ENCODE measurements around the gene TXNDC16.
"Not testable (repeated sequence)": the region's sequence is repeated elsewhere in the genome, so short reads cannot be mapped to it uniquely, and the experiment has no call there.

The TXNDC16 gene, protein sequence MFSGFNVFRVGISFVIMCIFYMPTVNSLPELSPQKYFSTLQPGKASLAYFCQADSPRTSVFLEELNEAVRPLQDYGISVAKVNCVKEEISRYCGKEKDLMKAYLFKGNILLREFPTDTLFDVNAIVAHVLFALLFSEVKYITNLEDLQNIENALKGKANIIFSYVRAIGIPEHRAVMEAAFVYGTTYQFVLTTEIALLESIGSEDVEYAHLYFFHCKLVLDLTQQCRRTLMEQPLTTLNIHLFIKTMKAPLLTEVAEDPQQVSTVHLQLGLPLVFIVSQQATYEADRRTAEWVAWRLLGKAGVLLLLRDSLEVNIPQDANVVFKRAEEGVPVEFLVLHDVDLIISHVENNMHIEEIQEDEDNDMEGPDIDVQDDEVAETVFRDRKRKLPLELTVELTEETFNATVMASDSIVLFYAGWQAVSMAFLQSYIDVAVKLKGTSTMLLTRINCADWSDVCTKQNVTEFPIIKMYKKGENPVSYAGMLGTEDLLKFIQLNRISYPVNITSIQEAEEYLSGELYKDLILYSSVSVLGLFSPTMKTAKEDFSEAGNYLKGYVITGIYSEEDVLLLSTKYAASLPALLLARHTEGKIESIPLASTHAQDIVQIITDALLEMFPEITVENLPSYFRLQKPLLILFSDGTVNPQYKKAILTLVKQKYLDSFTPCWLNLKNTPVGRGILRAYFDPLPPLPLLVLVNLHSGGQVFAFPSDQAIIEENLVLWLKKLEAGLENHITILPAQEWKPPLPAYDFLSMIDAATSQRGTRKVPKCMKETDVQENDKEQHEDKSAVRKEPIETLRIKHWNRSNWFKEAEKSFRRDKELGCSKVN

DNA sequence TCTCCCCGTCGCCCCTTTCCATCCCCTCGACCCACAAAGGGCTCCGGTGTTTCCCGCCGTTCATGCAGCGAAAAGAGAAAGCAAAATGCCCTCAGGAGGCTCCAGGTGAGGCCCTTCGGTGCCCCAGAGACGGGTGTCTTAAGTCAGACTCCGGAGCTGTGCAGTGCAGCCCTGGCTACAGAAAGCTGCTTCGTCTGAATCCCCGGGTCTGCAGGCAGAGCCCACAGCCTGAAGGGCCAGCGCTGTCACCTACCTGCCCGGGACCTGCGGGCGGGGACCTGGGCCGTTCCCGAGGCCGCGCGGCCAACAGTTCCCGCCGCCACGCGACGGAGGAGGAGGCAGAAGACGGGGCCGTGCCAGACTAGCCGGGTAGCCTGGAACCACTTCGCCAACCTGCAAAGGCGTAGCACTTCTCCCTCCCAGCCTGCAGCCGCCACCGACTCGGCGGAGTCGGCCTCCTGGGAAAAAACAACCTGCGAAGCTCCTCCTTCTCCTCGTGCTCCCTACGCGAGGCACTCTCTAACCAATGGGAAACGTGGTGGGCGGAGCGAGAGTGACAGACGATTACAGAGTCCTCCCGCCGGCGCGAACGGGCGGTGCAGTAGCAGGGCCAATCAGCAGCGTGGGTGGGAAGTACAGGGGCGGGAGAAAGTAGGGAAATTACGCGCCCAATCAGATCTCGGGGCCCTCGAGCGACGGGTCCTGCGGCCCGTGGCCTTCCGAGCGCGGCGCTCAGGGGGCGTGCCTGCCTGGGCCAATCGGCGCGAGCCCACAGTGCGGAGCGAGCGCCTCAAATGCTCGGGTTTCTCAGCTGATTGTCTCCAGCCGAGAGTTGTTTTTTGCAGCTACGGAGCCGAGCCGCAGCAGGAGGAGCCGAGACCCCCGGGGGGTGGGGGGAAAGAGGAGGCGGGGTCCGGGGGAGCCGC, at the start of gene TXNDC16, which contains the start of gene GPR137C:
TSS of gene TXNDC16 (minus strand) at position 443 of the 926 bp plus-strand sequence. CDS start 8,948 bp downstream, outside the sequence.
TSS of gene GPR137C (plus strand) at position 774 of the 926 bp plus-strand sequence. CDS start 312 bp downstream, outside the sequence.
- H3K27me3 Mint-ChIP-seq: peaks cover 5% of the 10 kb centered on the region
- H3K36me3 Mint-ChIP-seq: no peaks in the 10 kb centered on the region
- H3K9me3 Mint-ChIP-seq: no peaks in the 10 kb centered on the region
- peaks cover 32% of the 10 kb centered on the region for H3K4me1 Mint-ChIP-seq
- peak within 1 kb of the TSS; percentile 95 for H3K4me3 Mint-ChIP-seq
- peak within 1 kb of the TSS; percentile 85 for H3K27ac Mint-ChIP-seq

DNA sequence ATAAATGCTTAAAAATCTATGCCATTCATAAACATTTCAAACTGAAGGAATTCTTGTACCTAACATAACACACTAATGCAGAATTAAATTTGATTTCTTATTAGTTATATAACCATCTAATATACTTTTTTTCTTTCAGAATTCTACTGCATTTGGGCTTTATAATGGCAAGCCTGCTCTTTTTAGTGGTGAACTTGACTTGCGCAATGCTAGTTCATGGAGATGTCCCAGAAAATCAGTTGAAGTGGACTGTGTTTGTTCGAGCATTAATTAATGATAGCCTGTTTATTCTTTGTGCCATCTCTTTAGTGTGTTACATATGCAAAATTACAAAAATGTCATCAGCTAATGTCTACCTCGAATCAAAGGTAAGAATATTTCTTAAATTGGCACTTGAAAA, 47.7 kb upstream of the TXNDC16 start:
- Mint-ChIP-seq H3K36me3 (peaks cover 6% of the 10 kb centered on the region), H3K4me1 (no peaks in the 10 kb centered on the region), H3K9me3 (peaks cover 16% of the 10 kb centered on the region), H3K27me3 (no peaks in the 10 kb centered on the region), H3K4me3 (no peak overlapping the region), H3K27ac (no peak overlapping the region)

DNA sequence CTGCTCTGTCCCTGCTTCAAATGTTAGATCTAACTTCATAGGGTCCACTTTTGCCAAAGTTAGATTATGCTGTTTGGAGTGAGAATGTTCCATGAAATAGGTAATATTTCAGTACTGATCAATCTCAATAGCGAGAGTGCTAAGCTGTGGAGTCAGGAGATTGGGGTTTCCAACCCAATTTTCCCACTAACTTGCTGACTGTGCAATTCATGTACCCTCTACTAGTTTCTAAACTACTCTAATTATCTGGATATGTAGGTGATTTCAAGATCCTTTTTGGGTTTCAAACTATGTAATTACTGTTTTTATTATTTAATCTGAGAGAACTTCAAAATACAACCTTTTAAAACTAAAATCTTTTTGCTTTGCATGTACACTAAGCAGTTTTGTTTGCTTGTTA, 46.3 kb upstream of the TXNDC16 start:
- no peaks in the 10 kb centered on the region for H3K4me1 Mint-ChIP-seq
- H3K9me3 Mint-ChIP-seq: peaks cover 11% of the 10 kb centered on the region
- no peaks in the 10 kb centered on the region for H3K27me3 Mint-ChIP-seq
- no peak overlapping the region for H3K27ac Mint-ChIP-seq
- H3K36me3 Mint-ChIP-seq: peaks cover 7% of the 10 kb centered on the region
- no peak overlapping the region for H3K4me3 Mint-ChIP-seq

- Mint-ChIP-seq H3K4me1 (no peaks in the 10 kb centered on the region), H3K27me3 (no peaks in the 10 kb centered on the region), H3K36me3 (peaks cover 7% of the 10 kb centered on the region), H3K4me3 (no peak overlapping the region), H3K9me3 (peaks cover 11% of the 10 kb centered on the region), H3K27ac (no peak overlapping the region)
These were observed 44.6 kb upstream of the TXNDC16 start for GRCh38 chr14:52596861-52597260.

DNA sequence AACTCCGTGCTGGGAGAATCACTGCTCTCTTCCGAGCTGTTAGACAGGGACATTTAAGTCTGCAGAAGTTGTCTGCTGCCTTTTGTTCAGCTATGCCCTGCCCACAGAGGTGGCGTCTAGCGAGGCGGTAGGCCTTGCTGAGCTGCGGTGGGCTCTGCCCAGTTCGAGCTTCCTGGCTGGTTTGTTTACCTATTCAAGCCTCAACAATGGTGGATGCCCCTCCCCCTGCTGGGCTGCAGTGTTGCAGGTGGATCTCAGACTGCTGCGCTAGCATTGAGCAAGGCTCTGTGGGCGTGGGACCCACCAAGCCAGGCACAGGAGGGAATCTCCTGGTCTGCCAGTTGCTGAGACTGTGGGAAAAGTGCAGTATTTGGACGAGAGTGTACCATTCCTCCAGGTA, 44.0 kb upstream of the TXNDC16 start:
- no peaks in the 10 kb centered on the region for H3K27me3 Mint-ChIP-seq
- H3K36me3 Mint-ChIP-seq: peaks cover 7% of the 10 kb centered on the region
- peaks cover 11% of the 10 kb centered on the region for H3K9me3 Mint-ChIP-seq
- H3K27ac Mint-ChIP-seq: no peak overlapping the region
- no peaks in the 10 kb centered on the region for H3K4me1 Mint-ChIP-seq
- H3K4me3 Mint-ChIP-seq: no peak overlapping the region

- no peaks in the 10 kb centered on the region for H3K27me3 Mint-ChIP-seq
- no peaks in the 10 kb centered on the region for H3K4me1 Mint-ChIP-seq
- H3K27ac Mint-ChIP-seq: no peak overlapping the region
- H3K9me3 Mint-ChIP-seq: peaks cover 2% of the 10 kb centered on the region
- H3K36me3 Mint-ChIP-seq: peaks cover 4% of the 10 kb centered on the region
- H3K4me3 Mint-ChIP-seq: no peak overlapping the region
These were observed 38.0 kb upstream of the TXNDC16 start for GRCh38 chr14:52590318-52590717.

DNA sequence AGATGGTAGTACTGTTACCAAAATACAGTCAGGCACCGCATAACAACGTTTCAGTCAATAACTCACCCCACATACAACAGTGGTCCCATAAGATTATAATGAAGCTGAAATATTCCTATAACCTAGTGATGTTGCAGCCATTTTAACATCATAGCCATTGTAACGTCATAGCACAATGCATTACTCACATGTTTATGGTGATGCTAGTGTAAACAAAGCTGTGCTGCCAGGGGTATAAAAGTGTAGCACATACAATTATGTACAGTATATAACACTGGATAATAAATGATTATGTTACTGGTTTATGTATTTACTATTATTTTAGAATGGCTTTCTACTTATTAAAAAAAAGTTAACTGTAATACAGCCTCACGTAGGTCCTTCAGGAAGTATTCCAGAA, 37.3 kb upstream of the TXNDC16 start:
- Mint-ChIP-seq H3K9me3 (no peaks in the 10 kb centered on the region), H3K4me3 (no peak overlapping the region), H3K36me3 (peaks cover 3% of the 10 kb centered on the region), H3K27ac (no peak overlapping the region), H3K27me3 (no peaks in the 10 kb centered on the region), H3K4me1 (no peaks in the 10 kb centered on the region)

GRCh38 chr14:52583544-52583943, 31.2 kb upstream of the TXNDC16 start:
- H3K36me3 Mint-ChIP-seq: no peaks in the 10 kb centered on the region
- no peaks in the 10 kb centered on the region for H3K9me3 Mint-ChIP-seq
- H3K27ac Mint-ChIP-seq: no peak overlapping the region
- H3K4me3 Mint-ChIP-seq: no peak overlapping the region
- no peaks in the 10 kb centered on the region for H3K27me3 Mint-ChIP-seq
- H3K4me1 Mint-ChIP-seq: no peaks in the 10 kb centered on the region

DNA sequence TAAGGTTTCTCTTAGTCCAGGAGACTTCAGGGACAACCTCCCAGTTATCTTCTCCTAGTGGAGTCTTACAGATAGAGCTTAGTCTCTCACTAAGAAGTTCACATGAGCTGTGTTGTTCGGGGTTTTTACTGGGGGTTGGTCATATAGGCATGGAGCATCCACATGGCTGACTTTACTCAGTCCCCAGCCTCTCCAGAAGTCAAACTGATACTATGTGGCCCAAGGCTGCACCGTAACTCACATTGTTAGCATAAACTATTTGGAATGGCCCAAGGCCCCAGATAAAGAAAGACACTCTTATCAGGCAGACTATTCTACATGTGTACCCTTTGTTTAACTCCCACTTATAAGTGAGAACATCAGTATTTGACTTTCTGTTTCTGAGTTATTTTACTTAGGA, 23.6 kb upstream of the TXNDC16 start:
- peaks cover 3% of the 10 kb centered on the region for H3K9me3 Mint-ChIP-seq
- no peak overlapping the region for H3K4me3 Mint-ChIP-seq
- peaks cover 1% of the 10 kb centered on the region for H3K36me3 Mint-ChIP-seq
- H3K4me1 Mint-ChIP-seq: no peaks in the 10 kb centered on the region
- H3K27me3 Mint-ChIP-seq: peaks cover 4% of the 10 kb centered on the region
- no peak overlapping the region for H3K27ac Mint-ChIP-seq

DNA sequence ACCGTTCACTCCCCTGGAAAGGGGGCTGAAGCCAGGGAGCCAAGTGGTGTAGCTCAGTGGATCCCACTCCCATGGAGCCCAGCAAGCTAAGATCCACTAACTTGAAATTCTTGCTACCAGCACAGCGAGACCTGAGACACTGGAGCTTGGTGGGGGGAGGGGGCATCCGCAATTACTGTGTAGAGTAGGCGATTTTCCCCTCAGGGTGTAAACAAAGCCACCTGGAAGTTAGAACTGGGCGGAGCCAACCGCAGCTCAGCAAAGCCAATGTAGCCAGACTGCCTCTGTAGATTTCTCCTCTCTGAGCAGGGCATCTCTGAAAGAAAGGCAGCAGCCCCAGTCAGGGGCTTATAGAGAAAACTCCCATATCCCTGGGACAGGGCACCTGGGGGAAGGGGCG, 16.1 kb upstream of the TXNDC16 start:
- not testable (repeated sequence) for H3K27ac Mint-ChIP-seq, H3K27me3 Mint-ChIP-seq, H3K4me3 Mint-ChIP-seq, H3K4me1 Mint-ChIP-seq, H3K36me3 Mint-ChIP-seq
- peaks cover 12% of the 10 kb centered on the region for H3K9me3 Mint-ChIP-seq

DNA sequence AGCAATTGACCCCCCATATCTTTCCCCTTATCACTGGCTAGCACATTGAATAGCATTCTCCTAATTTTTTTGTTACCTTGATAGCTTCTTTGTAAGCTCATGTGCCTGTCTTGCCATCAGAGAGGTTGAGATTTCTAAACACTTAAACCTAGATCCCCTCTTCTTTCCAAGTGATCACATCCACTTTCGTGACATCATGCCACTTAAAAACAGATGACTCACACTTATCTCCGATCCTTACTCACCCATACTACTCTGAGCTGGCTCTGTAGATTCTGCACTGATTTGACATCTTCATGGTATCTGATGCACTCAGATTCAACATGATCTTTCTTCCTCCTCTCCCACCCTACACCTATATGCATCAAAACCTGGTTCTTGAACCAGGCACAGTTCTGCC, 10.8 kb upstream of the TXNDC16 start:
- H3K27me3 Mint-ChIP-seq: peaks cover 3% of the 10 kb centered on the region
- H3K36me3 Mint-ChIP-seq: no peaks in the 10 kb centered on the region
- no peak overlapping the region for H3K4me3 Mint-ChIP-seq
- no peaks in the 10 kb centered on the region for H3K4me1 Mint-ChIP-seq
- no peak overlapping the region for H3K27ac Mint-ChIP-seq
- peaks cover 5% of the 10 kb centered on the region for H3K9me3 Mint-ChIP-seq

GRCh38 chr14:52558688-52559087, 6.4 kb upstream of the TXNDC16 start:
- Mint-ChIP-seq H3K4me1 (peaks cover 5% of the 10 kb centered on the region), H3K27me3 (peaks cover 5% of the 10 kb centered on the region), H3K4me3 (no peak overlapping the region), H3K27ac (no peak overlapping the region), H3K9me3 (peaks cover 5% of the 10 kb centered on the region), H3K36me3 (no peaks in the 10 kb centered on the region)

DNA sequence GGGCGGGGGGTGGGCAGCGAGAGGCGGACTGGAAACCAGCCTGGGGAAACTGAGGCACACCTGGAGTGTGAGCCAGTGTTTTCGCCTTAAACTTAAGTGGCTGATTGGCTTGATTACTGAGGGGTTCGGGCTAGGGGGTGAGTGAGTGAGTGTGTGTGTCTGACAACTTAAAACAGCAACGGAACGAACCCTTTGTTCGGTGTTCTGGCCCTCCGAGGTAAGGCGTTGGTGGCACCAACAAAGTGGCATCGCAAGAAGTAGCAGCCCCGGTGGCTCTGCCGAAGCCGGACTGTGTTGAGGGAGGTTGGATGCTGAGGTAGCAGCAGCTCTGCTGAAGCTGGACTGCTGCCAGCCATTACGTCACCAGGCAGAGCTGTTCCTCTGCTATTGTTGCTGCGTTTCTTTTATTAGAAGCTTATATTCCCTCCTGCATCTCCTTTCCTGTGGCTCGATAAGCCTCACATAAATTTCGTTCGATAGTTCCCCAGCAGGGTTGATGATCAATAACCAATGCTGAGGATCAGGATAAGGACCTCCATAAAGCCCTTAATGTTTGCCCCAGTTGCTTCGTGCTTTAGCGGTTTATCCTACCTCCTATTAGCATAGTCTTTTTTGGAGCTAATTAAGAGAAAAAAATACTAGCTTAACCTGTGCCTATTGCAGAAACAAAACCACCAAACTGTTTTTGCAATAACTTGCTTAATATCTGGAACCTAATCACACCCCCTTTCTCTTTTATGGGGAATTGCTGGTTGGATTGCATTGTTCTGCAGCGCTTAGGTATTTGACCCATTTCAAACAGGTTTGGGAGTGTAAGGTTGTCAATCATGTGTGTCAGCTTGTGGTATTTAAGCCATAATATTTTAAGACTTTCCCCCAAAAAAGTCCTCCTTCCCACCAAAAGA, 1.6 kb upstream of the TXNDC16 start:
- Mint-ChIP-seq H3K4me3 (peak overlapping the region; percentile 95), H3K36me3 (no peaks in the 10 kb centered on the region), H3K27me3 (peaks cover 5% of the 10 kb centered on the region), H3K27ac (peak overlapping the region; percentile 62), H3K9me3 (peaks cover 5% of the 10 kb centered on the region), H3K4me1 (peaks cover 31% of the 10 kb centered on the region)

GRCh38 chr14:52553002-52553670, 831 bp upstream of the TXNDC16 start:
- H3K27ac Mint-ChIP-seq: no peak overlapping the region
- peaks cover 32% of the 10 kb centered on the region for H3K4me1 Mint-ChIP-seq
- no peaks in the 10 kb centered on the region for H3K36me3 Mint-ChIP-seq
- H3K9me3 Mint-ChIP-seq: no peaks in the 10 kb centered on the region
- peaks cover 5% of the 10 kb centered on the region for H3K27me3 Mint-ChIP-seq
- H3K4me3 Mint-ChIP-seq: peak overlapping the region; percentile 95

All from activated naive CD4-positive, alpha-beta T cell treated with anti-CD3 and anti-CD28 coated beads, Interleukin-2, amount 50 U/mL, for 24 hours (primary cell).